Heart right ventricle (tissue), 16 donors: ENCODE measurements around the gene ZFTA. TPM values are rescaled to one million over a fixed set of nuclear protein-coding genes. Genes with fewer than 3 reads are reported as not detected.

Experiments
- ATAC-seq, 8 donors: fragments of 200-7000 bp; cut with Tn5 transposase; one replicate each; pipeline ENCODE4 v1.9.1; 2020; ENCODE audit warnings: mild to moderate bottlenecking in 8 of 8, moderate library complexity in 8 of 8, moderate number of reproducible peaks in 1 of 8
- DNase-seq, 2 donors: peaks; one replicate each; pipeline ENCODE4 v3.0.0-alpha.2; 2020
- H3K27ac ChIP-seq, 10 donors: fragments of 200-600 bp; sonication (generic) in 2 of 10; one replicate each; pipeline versions ENCODE4 v1.5.0 to v1.8.0; 2020 to 2022; ENCODE audit warnings: mild to moderate bottlenecking in 3 of 10
- H3K27me3 ChIP-seq, 7 donors: fragments of 200-600 bp; one replicate each; pipeline ENCODE4 v1.8.0; 2021 to 2022; ENCODE audit warnings: mild to moderate bottlenecking in 2 of 7
- H3K36me3 ChIP-seq, 9 donors: fragments of 200-600 bp; sonication (generic) in 1 of 9; one replicate each; pipeline versions ENCODE4 v1.5.0 to v1.8.0; 2020 to 2022; ENCODE audit warnings: mild to moderate bottlenecking in 2 of 9
- H3K4me1 ChIP-seq, 9 donors: fragments of 200-600 bp; sonication (generic) in 1 of 9; one replicate each; pipeline versions ENCODE4 v1.5.0 to v1.8.0; 2020 to 2022; ENCODE audit warnings: mild to moderate bottlenecking in 4 of 9
- H3K4me3 ChIP-seq, 10 donors: fragments of 200-600 bp; sonication (generic) in 2 of 10; one replicate each; pipeline versions ENCODE4 v1.5.0 to v1.8.0; 2020 to 2022; ENCODE audit warnings: mild to moderate bottlenecking in 7 of 10, moderate library complexity in 2 of 10
- H3K9me3 ChIP-seq, 11 donors: fragments of 200-600 bp in 10 of 11; sonication (generic) in 2 of 11; one replicate each; pipeline versions ENCODE4 v1.5.0 to v1.8.0; 2013 to 2022; ENCODE audit warnings: mild to moderate bottlenecking in 2 of 11, control low read depth in 1 of 11, moderate library complexity in 1 of 11
- WGBS, 2 donors: extraction: QIAGEN DNeasy Blood & Tissue Kit; methylation state at CpG; one replicate each; pipeline ENCODE4 v1.1.7; 2013; ENCODE audit warnings: inconsistent platforms in 1 of 2; 5-methylcytosine and 5-hydroxymethylcytosine counted together
- intact Hi-C, 10 donors: fragments of 100-400 bp; cut with DNase I; formaldehyde crosslinking; loops; one replicate each; pipeline versions ENCODE4 v1.11.1 to v1.14.2; 2022
- polyA plus RNA-seq, 2 donors: library from polyadenylated mRNA; stranded (reverse); fragments of 200-250 nt; gene quantifications; one replicate each; pipeline ENCODE4 v1.2.3, GENCODE V29; 2013
- total RNA-seq, 10 donors: library from RNA; stranded (reverse); fragmentation: NEBNext Ultra II Directional in 3 of 10; extraction: Animal tissue kit (Norgen Biotek cat#: 25700) in 3 of 10; gene quantifications; one replicate each; pipeline versions ENCODE4 v1.2.1 to v1.2.4, GENCODE V29; 2021 to 2023
- TF ChIP-seq, protein P1 (sequence below), 9 donors: fragments of 200-600 bp; sonication (generic) in 2 of 9; IDR thresholded peaks; one replicate each; pipeline versions ENCODE4 v1.5.0 to v1.8.0; 2021 to 2022; ENCODE audit warnings: antibody characterized with exemption in 9 of 9, mild to moderate bottlenecking in 5 of 9, moderate library complexity in 1 of 9
- donor health status: Arrhythmogenic right ventricular cardiomyopathy.
- donor health status: ischemic (EF 13 %, LVEDD 7.1; RV severe dilation, severe dysfunction).
- donor health status: healthy with polysubstance abuse.
- donor health status: DM: no; HTN: yes; CAD: no.
- donor health status: DM: no; HTN: no; CAD: no.
- donor health status: ischemic (EF 25% LVEDD 6.9; RV normal size, moderate dysfunction).
- donor health status: ischemic (EF 25% LVEDD 5.7; RV mildly dilated, moderate dysfunction).
- donor health status: healthy.
- donor health status: DM: yes; HTN: yes; CAD: no.
- donor health status: Ischemic cardiomyopathy.
- donor health status: ischemic (EF 35%, LVEDD 5.7; RV mildly dilated, moderate dysfunction).
- donor health status: nonischemic (EF 11% LVEDD 7.7; RV severe dilation, severe dysfunction).
- donor health status: DM: yes; HTN: yes; CAD: no.
- donor health status: PGD.
- donor health status: ischemic (EF 29% LVEDD 5.4; RV normal size, mild dysfunction).
- donor health status: nonischemic (EF 23%, LVEDD 6.1; RV moderate dilation, normal function).

Gene ZFTA
- total and polyA plus RNA-seq, 12 donors = 4.6 to 14.3 (median 8.6) TPM

DNA sequence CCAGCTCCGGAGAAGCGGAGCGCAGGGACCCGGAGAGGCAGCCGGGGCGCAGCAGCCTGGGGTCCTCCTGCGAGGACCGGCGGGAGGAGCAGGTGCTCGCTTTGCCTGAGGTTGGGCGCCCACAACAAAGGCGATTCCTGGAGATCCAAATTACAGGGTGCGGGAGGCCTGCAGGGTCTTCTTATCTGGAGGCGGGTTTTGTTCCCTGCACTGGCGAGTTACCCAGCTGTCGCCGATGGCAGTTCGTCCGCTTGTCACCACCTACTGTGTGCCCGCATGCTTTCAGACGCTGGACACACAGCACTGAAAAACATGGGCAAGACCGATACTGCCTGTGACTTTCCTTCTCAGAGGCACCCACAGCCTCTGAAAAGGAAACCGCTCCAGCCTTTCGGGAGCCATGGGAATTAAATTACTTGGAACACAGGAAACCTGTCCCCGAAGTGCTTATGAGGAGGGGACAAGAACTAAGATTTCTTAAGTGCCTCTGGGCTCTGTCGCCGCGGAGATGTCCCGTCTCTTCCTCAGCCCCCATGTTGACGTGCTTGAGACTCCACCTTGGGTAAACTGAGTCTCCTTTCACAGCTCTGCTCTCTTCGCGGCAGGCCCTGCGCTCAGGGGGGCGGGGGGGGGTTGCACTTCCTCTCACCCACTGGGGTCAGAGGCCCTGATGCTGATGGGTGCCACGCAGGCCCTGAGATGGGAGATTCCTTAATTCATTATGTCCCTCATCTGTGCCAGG is 1.3 kb upstream of the ZFTA start:
- H3K9me3 ChIP-seq = no peaks in the 10 kb centered on the region
- intact Hi-C loops = loop anchor here in 8 of 10 donors (2.0 to 10.0 kb wide), 9 partner anchors 42 to 379 kb away; partner anchors contain the start of genes SPINDOC (in 6 of the 8) and MARK2 (in 1 of the 8)
- ATAC-seq (peak in 2 of 8 donors; percentile 1 to 2), DNase-seq (peak; percentile 13 to 22)
- H3K36me3 ChIP-seq = peaks cover 0 to 8% (median 0%) of the 10 kb centered on the region in 9 donors
- H3K4me1 ChIP-seq = peaks cover 7 to 36% (median 25%) of the 10 kb centered on the region in 9 donors
- H3K27me3 ChIP-seq = peaks cover 0 to 23% (median 0%) of the 10 kb centered on the region in 7 donors
- TF ChIP-seq, protein P1, sequence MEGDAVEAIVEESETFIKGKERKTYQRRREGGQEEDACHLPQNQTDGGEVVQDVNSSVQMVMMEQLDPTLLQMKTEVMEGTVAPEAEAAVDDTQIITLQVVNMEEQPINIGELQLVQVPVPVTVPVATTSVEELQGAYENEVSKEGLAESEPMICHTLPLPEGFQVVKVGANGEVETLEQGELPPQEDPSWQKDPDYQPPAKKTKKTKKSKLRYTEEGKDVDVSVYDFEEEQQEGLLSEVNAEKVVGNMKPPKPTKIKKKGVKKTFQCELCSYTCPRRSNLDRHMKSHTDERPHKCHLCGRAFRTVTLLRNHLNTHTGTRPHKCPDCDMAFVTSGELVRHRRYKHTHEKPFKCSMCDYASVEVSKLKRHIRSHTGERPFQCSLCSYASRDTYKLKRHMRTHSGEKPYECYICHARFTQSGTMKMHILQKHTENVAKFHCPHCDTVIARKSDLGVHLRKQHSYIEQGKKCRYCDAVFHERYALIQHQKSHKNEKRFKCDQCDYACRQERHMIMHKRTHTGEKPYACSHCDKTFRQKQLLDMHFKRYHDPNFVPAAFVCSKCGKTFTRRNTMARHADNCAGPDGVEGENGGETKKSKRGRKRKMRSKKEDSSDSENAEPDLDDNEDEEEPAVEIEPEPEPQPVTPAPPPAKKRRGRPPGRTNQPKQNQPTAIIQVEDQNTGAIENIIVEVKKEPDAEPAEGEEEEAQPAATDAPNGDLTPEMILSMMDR (IDR thresholded peaks at IDR 0.05) = no peak
- peak overlapping the region; percentile 55 to 94 (median 82) for H3K27ac ChIP-seq
- WGBS, 2 donors = 14 to 15% methylated on average over 35 of the region's 35 CpGs
- peak overlapping the region; percentile 70 to 89 (median 84) for H3K4me3 ChIP-seq

- intact Hi-C loops = loop anchor here in 8 of 10 donors (2.0 to 10.0 kb wide), 9 partner anchors 43 to 380 kb away; partner anchors contain the start of genes SPINDOC (in 5 of the 8) and MARK2 (in 1 of the 8)
- 1% methylated on average over 80 to 82 of the region's 82 CpGs for whole genome bisulfite sequencing, 2 donors
- peaks cover 7 to 36% (median 25%) of the 10 kb centered on the region in 9 donors for H3K4me1 ChIP-seq
- H3K4me3 ChIP-seq = peak overlapping the region; percentile 70 to 89 (median 84)
- peak overlapping the region; percentile 55 to 94 (median 82) for H3K27ac ChIP-seq
- DNase-seq = peak; percentile 24 to 68
- H3K9me3 ChIP-seq = no peaks in the 10 kb centered on the region
- peaks cover 0 to 11% (median 0%) of the 10 kb centered on the region in 9 donors for H3K36me3 ChIP-seq
- TF ChIP-seq, protein P1 (IDR thresholded peaks at IDR 0.05) = no peak
- peaks cover 0 to 23% (median 0%) of the 10 kb centered on the region in 7 donors for H3K27me3 ChIP-seq
- peak in 7 of 8 donors; percentile 23 to 67 (median 45) for ATAC-seq
Observed at GRCh38 chr11:63769042-63769713, 603 bp upstream of the ZFTA start.

DNA sequence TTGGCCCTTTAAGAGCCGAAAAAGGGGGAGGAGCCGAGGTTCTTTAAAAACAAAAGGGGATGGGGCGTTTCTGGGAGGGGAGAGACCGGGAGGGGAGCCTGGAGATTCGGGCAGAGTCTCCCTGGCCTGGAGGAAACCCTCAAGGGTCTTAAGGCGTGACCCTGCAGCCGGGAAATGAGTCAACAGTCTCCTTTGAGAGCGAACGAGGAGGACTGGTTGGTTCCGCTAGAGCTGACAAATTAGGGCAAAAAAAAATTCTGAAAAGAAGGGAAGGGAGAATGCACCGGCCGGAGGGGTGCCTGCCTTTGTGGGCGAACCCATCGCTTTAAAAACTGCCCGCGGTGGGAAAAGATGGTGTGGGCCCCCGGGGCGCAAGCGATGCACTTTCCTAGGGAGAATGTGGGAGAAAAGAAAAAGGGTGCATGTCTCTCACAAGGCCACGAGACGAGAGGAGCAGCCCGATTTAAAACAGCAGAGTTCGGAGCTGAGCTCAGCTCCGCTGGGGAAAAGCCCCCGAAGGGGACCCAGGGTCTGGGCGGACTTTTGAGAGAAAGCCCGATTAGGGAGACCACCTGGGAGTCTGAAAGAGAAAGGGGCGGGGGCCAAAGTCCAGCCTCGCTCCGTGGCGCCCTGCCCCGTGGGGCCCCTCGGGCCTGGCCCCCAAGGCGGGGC is 874 bp downstream of the ZFTA start:
- intact Hi-C loops = loop anchor here in 8 of 10 donors (2.0 to 10.0 kb wide), 10 partner anchors 45 to 381 kb away; partner anchors contain the start of genes SPINDOC (in 5 of the 8) and MARK2 (in 1 of the 8)
- Histone ChIP-seq H3K9me3 (no peaks in the 10 kb centered on the region), H3K4me3 (peak overlapping the region; percentile 66 to 89 (median 84)), H3K36me3 (peaks cover 0 to 11% (median 0%) of the 10 kb centered on the region in 9 donors), H3K27ac (peak overlapping the region; percentile 60 to 94 (median 86)), H3K27me3 (peaks cover 0 to 23% (median 0%) of the 10 kb centered on the region in 7 donors), H3K4me1 (peaks cover 9 to 48% (median 26%) of the 10 kb centered on the region in 9 donors)
- TF ChIP-seq, protein P1 (IDR thresholded peaks at IDR 0.05) = no peak
- DNase-seq (peak; percentile 41 to 81), ATAC-seq (peak; percentile 8 to 63 (median 38))
- 0% methylated on average over 34 of the region's 34 CpGs for WGBS, 2 donors
